ENCODE data around the gene SMIM7. TPM values are rescaled to one million over a fixed set of nuclear protein-coding genes. Genes with fewer than 3 reads are reported as not detected.

Gene SMIM7
- total RNA-seq, 1 experiment from 2014 or later = 55.9 TPM

- TF ChIP-seq AFF4 (CRISPR knock-in tag; IDR thresholded peaks at IDR 0.05; ENCODE audit: borderline replicate concordance) (no peak), ESRRA (CRISPR knock-in tag; IDR thresholded peaks at IDR 0.05; ENCODE audit: borderline replicate concordance) (no peak)
These were observed 9.1 kb downstream of the SMIM7 start (continued) for GRCh38 chr19:16650821-16651220.

GRCh38 chr19:16649734-16650133 is 10.2 kb downstream of the SMIM7 start:
- Mint-ChIP-seq H3K4me1 (no peaks in the 10 kb centered on the region), H3K27me3 (ENCODE audit: low read depth) (no peaks in the 10 kb centered on the region), H3K27ac (no peak overlapping the region), H3K4me3 (no peak overlapping the region), H3K36me3 (peaks cover 78% of the 10 kb centered on the region), H3K9me3 (peaks cover 4% of the 10 kb centered on the region; the same call in 1 of the 2 replicates)
- ChIA-PET POLR2A (no interaction called here), CTCF (no interaction called here)
- no peak for DNase-seq (ENCODE audit: low spot score)
- TF ChIP-seq HMGA2 (CRISPR knock-in tag; IDR thresholded peaks at IDR 0.05) (no peak), ZNF512 (CRISPR knock-in tag; IDR thresholded peaks at IDR 0.05; ENCODE audit: borderline replicate concordance) (no peak), RORB (CRISPR knock-in tag; IDR thresholded peaks at IDR 0.05) (no peak), NFATC4 (CRISPR knock-in tag; IDR thresholded peaks at IDR 0.05) (no peak), ZNF219 (CRISPR knock-in tag; IDR thresholded peaks at IDR 0.05; ENCODE audit: borderline replicate concordance) (no peak), OVOL2 (CRISPR knock-in tag; IDR thresholded peaks at IDR 0.05; ENCODE audit: borderline replicate concordance) (no peak), SMAD3 (CRISPR knock-in tag; IDR thresholded peaks at IDR 0.05; ENCODE audit: borderline replicate concordance) (no peak), CTCF (IDR thresholded peaks at IDR 0.05) (no peak), ZNF263 (CRISPR knock-in tag; IDR thresholded peaks at IDR 0.05; ENCODE audit: low read depth) (no peak), IRF2 (CRISPR knock-in tag; IDR thresholded peaks at IDR 0.05; ENCODE audit: borderline replicate concordance, low read depth) (no peak)
- TF ChIP-seq, protein P1, sequence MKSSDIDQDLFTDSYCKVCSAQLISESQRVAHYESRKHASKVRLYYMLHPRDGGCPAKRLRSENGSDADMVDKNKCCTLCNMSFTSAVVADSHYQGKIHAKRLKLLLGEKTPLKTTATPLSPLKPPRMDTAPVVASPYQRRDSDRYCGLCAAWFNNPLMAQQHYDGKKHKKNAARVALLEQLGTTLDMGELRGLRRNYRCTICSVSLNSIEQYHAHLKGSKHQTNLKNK (CRISPR knock-in tag; IDR thresholded peaks at IDR 0.05) = no peak
- TF ChIP-seq, protein P2, sequence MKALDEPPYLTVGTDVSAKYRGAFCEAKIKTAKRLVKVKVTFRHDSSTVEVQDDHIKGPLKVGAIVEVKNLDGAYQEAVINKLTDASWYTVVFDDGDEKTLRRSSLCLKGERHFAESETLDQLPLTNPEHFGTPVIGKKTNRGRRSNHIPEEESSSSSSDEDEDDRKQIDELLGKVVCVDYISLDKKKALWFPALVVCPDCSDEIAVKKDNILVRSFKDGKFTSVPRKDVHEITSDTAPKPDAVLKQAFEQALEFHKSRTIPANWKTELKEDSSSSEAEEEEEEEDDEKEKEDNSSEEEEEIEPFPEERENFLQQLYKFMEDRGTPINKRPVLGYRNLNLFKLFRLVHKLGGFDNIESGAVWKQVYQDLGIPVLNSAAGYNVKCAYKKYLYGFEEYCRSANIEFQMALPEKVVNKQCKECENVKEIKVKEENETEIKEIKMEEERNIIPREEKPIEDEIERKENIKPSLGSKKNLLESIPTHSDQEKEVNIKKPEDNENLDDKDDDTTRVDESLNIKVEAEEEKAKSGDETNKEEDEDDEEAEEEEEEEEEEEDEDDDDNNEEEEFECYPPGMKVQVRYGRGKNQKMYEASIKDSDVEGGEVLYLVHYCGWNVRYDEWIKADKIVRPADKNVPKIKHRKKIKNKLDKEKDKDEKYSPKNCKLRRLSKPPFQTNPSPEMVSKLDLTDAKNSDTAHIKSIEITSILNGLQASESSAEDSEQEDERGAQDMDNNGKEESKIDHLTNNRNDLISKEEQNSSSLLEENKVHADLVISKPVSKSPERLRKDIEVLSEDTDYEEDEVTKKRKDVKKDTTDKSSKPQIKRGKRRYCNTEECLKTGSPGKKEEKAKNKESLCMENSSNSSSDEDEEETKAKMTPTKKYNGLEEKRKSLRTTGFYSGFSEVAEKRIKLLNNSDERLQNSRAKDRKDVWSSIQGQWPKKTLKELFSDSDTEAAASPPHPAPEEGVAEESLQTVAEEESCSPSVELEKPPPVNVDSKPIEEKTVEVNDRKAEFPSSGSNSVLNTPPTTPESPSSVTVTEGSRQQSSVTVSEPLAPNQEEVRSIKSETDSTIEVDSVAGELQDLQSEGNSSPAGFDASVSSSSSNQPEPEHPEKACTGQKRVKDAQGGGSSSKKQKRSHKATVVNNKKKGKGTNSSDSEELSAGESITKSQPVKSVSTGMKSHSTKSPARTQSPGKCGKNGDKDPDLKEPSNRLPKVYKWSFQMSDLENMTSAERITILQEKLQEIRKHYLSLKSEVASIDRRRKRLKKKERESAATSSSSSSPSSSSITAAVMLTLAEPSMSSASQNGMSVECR (CRISPR knock-in tag; IDR thresholded peaks at IDR 0.05; ENCODE audit: borderline replicate concordance) = no peak
- no peak for ATAC-seq

All from WTC11 (cell line).